DOHH2 (cell line): Measurements from ENCODE around the gene KLHL40.

Source experiments
- H3F3A ChIP-seq: fragments of 200-600 bp; sonication (generic), shearing (Covaris generic); 2 replicates; pipeline ENCODE4 v1.6.0; 2016; ENCODE audit warnings: antibody characterized with exemption, mild to moderate bottlenecking; ENCODE audit not compliant: control insufficient read depth, insufficient read depth
- H3K27ac ChIP-seq: fragments of 200-600 bp; sonication (generic); 2 replicates; pipeline ENCODE4 v1.5.1; 2014; ENCODE audit warnings: low read depth, mild to moderate bottlenecking, low read length, moderate library complexity
- H3K27me3 ChIP-seq: fragments of 200-600 bp; sonication (generic); 2 replicates; pipeline ENCODE4 v1.6.1; 2014; ENCODE audit warnings: mild to moderate bottlenecking, low read length, mixed read lengths; ENCODE audit not compliant: control insufficient read depth
- H3K36me3 ChIP-seq: fragments of 200-600 bp; sonication (generic); 2 replicates; pipeline ENCODE4 v1.6.1; 2014; ENCODE audit warnings: mild to moderate bottlenecking, low read length, moderate library complexity, mixed read lengths; ENCODE audit not compliant: control insufficient read depth
- H3K4me1 ChIP-seq: fragments of 200-600 bp; sonication (generic); 2 replicates; pipeline ENCODE4 v1.6.1; 2014; ENCODE audit warnings: mild to moderate bottlenecking, low read length, mixed read lengths; ENCODE audit not compliant: control insufficient read depth
- H3K4me2 ChIP-seq: fragments of 200-600 bp; sonication (generic); 2 replicates; pipeline ENCODE4 v1.6.0; 2014; ENCODE audit warnings: mild to moderate bottlenecking, low read length, moderate library complexity
- H3K4me3 ChIP-seq: fragments of 200-600 bp; sonication (generic); 2 replicates; pipeline ENCODE4 v1.5.1; 2014; ENCODE audit warnings: mild to moderate bottlenecking, low read length, mixed read lengths
- H3K79me2 ChIP-seq: fragments of 200-600 bp; sonication (generic); 2 replicates; pipeline ENCODE4 v1.6.1; 2014; ENCODE audit warnings: mild to moderate bottlenecking, low read length, mixed read lengths; ENCODE audit not compliant: control insufficient read depth
- H3K9me2 ChIP-seq: fragments of 200-600 bp; sonication (generic); replicated peaks from 2 replicates; pipeline ENCODE4 v1.6.1; 2014; ENCODE audit warnings: mild to moderate bottlenecking, low read length, mixed read lengths; ENCODE audit not compliant: control insufficient read depth
- H3K9me3 ChIP-seq: fragments of 200-600 bp; sonication (generic); 2 replicates; pipeline ENCODE4 v1.6.1; 2014; ENCODE audit warnings: antibody characterized with exemption, low read length, mixed read lengths; ENCODE audit not compliant: control insufficient read depth, insufficient read depth
- H4K20me1 ChIP-seq: fragments of 200-600 bp; sonication (generic); 2 replicates; pipeline ENCODE4 v1.6.0; 2014; ENCODE audit warnings: low read depth, mild to moderate bottlenecking, antibody characterized with exemption, low read length, moderate library complexity; ENCODE audit not compliant: control insufficient read depth, insufficient read depth
- EZH2phosphoT487 ChIP-seq: fragments of 200-600 bp; sonication (generic); IDR thresholded peaks from 2 replicates; pipeline ENCODE4 v1.6.1; 2017; ENCODE audit warnings: borderline replicate concordance, mild to moderate bottlenecking, antibody characterized with exemption, low read length, moderate library complexity, mixed read lengths
- TF ChIP-seq, protein P1 (sequence below): fragments of 200-600 bp; sonication (generic); IDR thresholded peaks from one replicate; pipeline ENCODE4 v1.5.1; 2014; ENCODE audit warnings: antibody characterized with exemption, mild to moderate bottlenecking, low read depth, low read length; ENCODE audit not compliant: poor library complexity, severe bottlenecking

KLHL40 gene

DNA sequence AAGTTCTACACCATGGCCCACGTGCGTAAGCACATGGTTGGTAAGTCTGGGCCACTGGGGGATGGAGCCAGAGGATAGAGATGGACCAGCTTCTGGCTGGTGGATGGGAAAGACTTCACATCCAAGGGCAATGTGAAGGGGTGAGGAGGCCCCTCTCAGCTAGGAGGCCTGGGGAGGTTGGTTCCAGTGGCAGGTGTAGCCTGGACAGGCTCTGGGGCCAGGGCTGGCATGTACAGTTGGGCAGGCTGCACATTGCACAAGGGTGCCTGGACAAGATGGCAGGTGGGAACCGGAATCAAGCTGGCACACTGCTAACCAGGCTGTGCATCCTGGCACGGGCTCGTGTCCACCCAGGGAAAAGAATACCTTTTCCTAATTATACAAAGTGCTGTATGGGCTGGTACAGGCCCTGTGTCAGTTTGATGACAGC, 23.7 kb upstream of the KLHL40 start:
- H3K27ac ChIP-seq: no peak overlapping the region

DNA sequence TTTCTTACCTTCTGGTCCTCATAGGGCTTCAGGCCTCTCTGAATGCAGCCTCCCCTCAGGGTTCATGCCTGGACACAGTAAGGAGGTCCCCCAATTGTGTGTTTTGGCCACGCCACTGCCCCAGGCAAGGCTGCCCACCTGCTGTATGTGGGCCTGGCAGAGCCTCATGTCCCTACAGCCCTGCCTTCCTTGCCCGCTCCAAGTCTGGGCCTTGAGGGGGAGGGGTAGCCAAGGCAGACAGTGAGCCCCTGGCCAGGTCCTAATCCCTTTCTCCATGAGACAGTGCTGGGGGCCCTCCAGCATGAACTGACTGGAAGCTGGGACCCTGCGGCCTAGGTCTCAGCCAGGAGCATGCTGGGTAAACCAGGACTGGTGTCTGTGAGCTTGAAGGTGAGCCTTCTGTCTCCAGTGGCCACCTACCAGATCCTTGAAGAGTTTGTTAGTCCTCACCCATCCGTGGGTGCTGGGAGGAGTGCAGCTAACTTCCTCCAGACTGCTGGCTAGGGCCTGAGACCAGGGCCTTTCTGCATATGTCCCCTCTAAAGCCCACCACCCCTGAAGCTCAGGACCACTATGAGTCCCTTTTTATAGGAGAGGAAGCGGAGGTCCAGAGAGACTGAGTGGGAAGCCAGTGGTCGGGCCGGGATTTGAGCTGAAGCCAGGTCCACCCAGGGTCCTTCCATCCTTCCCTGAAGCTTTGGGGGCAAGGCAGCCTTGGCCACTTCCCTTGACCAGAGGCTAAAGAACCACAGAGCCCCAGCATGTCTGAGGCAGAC, 23.1 kb upstream of the KLHL40 start:
- TF ChIP-seq, protein P1, sequence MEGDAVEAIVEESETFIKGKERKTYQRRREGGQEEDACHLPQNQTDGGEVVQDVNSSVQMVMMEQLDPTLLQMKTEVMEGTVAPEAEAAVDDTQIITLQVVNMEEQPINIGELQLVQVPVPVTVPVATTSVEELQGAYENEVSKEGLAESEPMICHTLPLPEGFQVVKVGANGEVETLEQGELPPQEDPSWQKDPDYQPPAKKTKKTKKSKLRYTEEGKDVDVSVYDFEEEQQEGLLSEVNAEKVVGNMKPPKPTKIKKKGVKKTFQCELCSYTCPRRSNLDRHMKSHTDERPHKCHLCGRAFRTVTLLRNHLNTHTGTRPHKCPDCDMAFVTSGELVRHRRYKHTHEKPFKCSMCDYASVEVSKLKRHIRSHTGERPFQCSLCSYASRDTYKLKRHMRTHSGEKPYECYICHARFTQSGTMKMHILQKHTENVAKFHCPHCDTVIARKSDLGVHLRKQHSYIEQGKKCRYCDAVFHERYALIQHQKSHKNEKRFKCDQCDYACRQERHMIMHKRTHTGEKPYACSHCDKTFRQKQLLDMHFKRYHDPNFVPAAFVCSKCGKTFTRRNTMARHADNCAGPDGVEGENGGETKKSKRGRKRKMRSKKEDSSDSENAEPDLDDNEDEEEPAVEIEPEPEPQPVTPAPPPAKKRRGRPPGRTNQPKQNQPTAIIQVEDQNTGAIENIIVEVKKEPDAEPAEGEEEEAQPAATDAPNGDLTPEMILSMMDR: no peak
- no peak for TF ChIP-seq EZH2phosphoT487
- Histone ChIP-seq H4K20me1 (no peaks in the 10 kb centered on the region), H3F3A (no peaks in the 10 kb centered on the region), H3K9me3 (no peaks in the 10 kb centered on the region), H3K4me3 (no peak overlapping the region), H3K36me3 (no peaks in the 10 kb centered on the region), H3K27me3 (no peaks in the 10 kb centered on the region), H3K79me2 (no peaks in the 10 kb centered on the region), H3K27ac (no peak overlapping the region), H3K4me2 (no peak overlapping the region), H3K4me1 (peaks cover 8% of the 10 kb centered on the region), H3K9me2 (no peaks in the 10 kb centered on the region)

More for the DNA sequence above, 23.7 kb upstream of the KLHL40 start:
- Histone ChIP-seq H3K4me2 (no peak overlapping the region), H4K20me1 (no peaks in the 10 kb centered on the region), H3K9me3 (no peaks in the 10 kb centered on the region), H3K79me2 (no peaks in the 10 kb centered on the region), H3K36me3 (no peaks in the 10 kb centered on the region), H3F3A (no peaks in the 10 kb centered on the region), H3K9me2 (no peaks in the 10 kb centered on the region), H3K4me3 (no peak overlapping the region), H3K27me3 (no peaks in the 10 kb centered on the region), H3K4me1 (peaks cover 8% of the 10 kb centered on the region)
- TF ChIP-seq, protein P1: no peak
- no peak for TF ChIP-seq EZH2phosphoT487

DNA sequence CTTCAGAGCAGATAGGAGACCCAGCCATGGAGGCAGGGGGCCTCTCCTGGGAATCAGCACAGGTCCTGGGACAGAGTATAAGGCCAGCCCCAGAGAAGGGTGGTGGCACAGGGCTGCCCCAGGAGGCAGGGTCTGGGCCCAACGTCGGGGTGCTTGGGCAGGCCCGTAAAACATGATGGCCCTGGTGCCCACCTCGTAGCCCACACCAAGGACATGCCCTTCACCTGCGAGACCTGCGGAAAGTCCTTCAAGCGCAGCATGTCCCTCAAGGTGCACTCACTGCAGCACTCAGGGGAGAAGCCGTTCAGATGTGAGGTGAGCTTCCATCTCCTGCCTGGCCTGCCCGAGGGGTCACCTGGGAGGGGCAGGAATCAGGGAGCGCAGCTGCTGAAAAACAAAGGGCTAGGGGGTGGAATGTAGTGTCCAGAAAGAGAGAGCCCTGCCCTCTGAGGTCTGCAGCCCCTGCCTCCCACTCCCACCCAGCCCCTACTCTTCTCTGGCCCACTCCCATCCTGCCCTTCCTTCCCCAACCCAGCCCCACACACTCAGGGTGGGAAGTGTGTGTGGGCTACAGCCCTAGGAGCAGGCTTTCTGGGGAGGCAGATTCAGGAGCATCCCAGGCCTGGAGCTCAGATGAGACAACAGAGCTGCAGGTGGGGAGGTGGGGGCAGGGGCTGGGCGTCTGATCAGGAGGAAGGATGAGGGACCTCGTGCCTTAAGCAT, 22.4 kb upstream of the KLHL40 start:
- H3F3A ChIP-seq: no peaks in the 10 kb centered on the region
- H4K20me1 ChIP-seq: no peaks in the 10 kb centered on the region
- H3K9me3 ChIP-seq: no peaks in the 10 kb centered on the region
- no peak overlapping the region for H3K4me3 ChIP-seq
- no peaks in the 10 kb centered on the region for H3K9me2 ChIP-seq
- H3K27ac ChIP-seq: no peak overlapping the region
- H3K36me3 ChIP-seq: no peaks in the 10 kb centered on the region
- no peak overlapping the region for H3K4me2 ChIP-seq
- H3K79me2 ChIP-seq: no peaks in the 10 kb centered on the region
- H3K27me3 ChIP-seq: no peaks in the 10 kb centered on the region
- TF ChIP-seq, protein P1: no peak
- H3K4me1 ChIP-seq: peaks cover 8% of the 10 kb centered on the region
